ENCODE data around the gene DOHH. TPM values are rescaled to one million over a fixed set of nuclear protein-coding genes. Genes with fewer than 3 reads are reported as not detected.

Gene DOHH
- total RNA-seq, 1 donor, result 10.4 TPM

- no peak within 1 kb of the TSS for H3K4me3 ChIP-seq (ENCODE audit: low read depth, low read length)
- TF ChIP-seq CTCF (IDR thresholded peaks at IDR 0.05; ENCODE audit: insufficient read depth, low read depth, low read length), result no peak
- DNase-seq (ENCODE audit: low read depth), result no peak
These were observed 19.9 kb downstream of the DOHH start, which contains the start of gene SMIM24 for GRCh38 chr19:3480383-3481091. Gene SMIM24, minus strand, starts transcription at chr19:3480525. Its CDS starts 62 bp downstream, at chr19:3480463.

GRCh38 chr19:3479834-3480215 is 20.6 kb downstream of the DOHH start:
- no peak for DNase-seq (ENCODE audit: low read depth)
- TF ChIP-seq CTCF (IDR thresholded peaks at IDR 0.05; ENCODE audit: insufficient read depth, low read depth, low read length), result no peak
- H3K4me3 ChIP-seq (ENCODE audit: low read depth, low read length), result no peak overlapping the region

- no peak for TF ChIP-seq CTCF (IDR thresholded peaks at IDR 0.05; ENCODE audit: insufficient read depth, low read depth, low read length)
- no peak for DNase-seq (ENCODE audit: low read depth)
- H3K4me3 ChIP-seq (ENCODE audit: low read depth, low read length), result no peak overlapping the region
These were observed 21.2 kb downstream of the DOHH start for GRCh38 chr19:3479177-3479833.

- no peak for DNase-seq (ENCODE audit: low read depth)
- no peak for TF ChIP-seq CTCF (IDR thresholded peaks at IDR 0.05; ENCODE audit: insufficient read depth, low read depth, low read length)
- no peak overlapping the region for H3K4me3 ChIP-seq (ENCODE audit: low read depth, low read length)
These were observed 21.9 kb downstream of the DOHH start for GRCh38 chr19:3478409-3479176.

GRCh38 chr19:3477951-3478350 is 22.5 kb downstream of the DOHH start:
- TF ChIP-seq CTCF (IDR thresholded peaks at IDR 0.05; ENCODE audit: insufficient read depth, low read depth, low read length), result no peak
- no peak overlapping the region for H3K4me3 ChIP-seq (ENCODE audit: low read depth, low read length)
- DNase-seq (ENCODE audit: low read depth), result no peak

GRCh38 chr19:3477506-3477905 is 23.0 kb downstream of the DOHH start:
- TF ChIP-seq CTCF (IDR thresholded peaks at IDR 0.05; ENCODE audit: insufficient read depth, low read depth, low read length), result no peak
- no peak overlapping the region for H3K4me3 ChIP-seq (ENCODE audit: low read depth, low read length)
- no peak for DNase-seq (ENCODE audit: low read depth)
